Colonic mucosa (tissue), 4 donors: ENCODE data around the gene CFAP157. TPM values are rescaled to one million over a fixed set of nuclear protein-coding genes. Genes with fewer than 3 reads are reported as not detected.
A peak's percentile ranks its signal among the peaks of the same experiment; 100 is the strongest.

Experiments
- DNase-seq: peaks from one replicate; pipeline ENCODE4 v3.0.0-alpha.2; 2020
- H3K27ac ChIP-seq: fragments of 200-600 bp; one replicate; pipeline ENCODE4 v1.8.0; 2021
- H3K27me3 ChIP-seq: fragments of 200-600 bp; one replicate; pipeline ENCODE4 v1.8.0; 2021
- H3K36me3 ChIP-seq: fragments of 200-600 bp; one replicate; pipeline ENCODE4 v1.8.0; 2021
- H3K4me1 ChIP-seq: fragments of 200-600 bp; one replicate; pipeline ENCODE4 v1.8.0; 2021; ENCODE audit warnings: mild to moderate bottlenecking
- H3K4me3 ChIP-seq: fragments of 200-600 bp; one replicate; pipeline ENCODE4 v1.8.0; 2021
- H3K9ac ChIP-seq, 2 donors: one replicate each; pipeline ENCODE4 v1.7.0; 2013; ENCODE audit warnings: control low read depth in 2 of 2, low read depth in 2 of 2, low read length in 2 of 2
- H3K9me3 ChIP-seq: fragments of 200-600 bp; one replicate; pipeline ENCODE4 v1.8.0; 2021
- CTCF ChIP-seq: fragments of 200-600 bp; IDR thresholded peaks from one replicate; pipeline ENCODE4 v1.8.0; 2022; ENCODE audit warnings: antibody characterized with exemption, mild to moderate bottlenecking
- intact Hi-C: fragments of 100-400 bp; cut with DNase I; formaldehyde crosslinking; loops from one replicate; pipeline ENCODE4 v1.14.1; 2022
- total RNA-seq, 2 donors: library from RNA; stranded (reverse); fragmentation: NEBNext Ultra II Directional in 1 of 2; extraction: Animal tissue kit (Norgen Biotek cat#: 25700) in 1 of 2; gene quantifications; one replicate each; pipeline ENCODE4 v1.2.1, GENCODE V29; 2021
- donor health status: healthy.
- donor health status: DM: no; HTN: no; CAD: no.
- donor health status: DM: no; HTN: no; CAD: no.

CFAP157 gene
- total RNA-seq, 2 donors from 2014 or later: 0.12 TPM; not detected in 1

- Histone ChIP-seq H3K27me3 (no peaks in the 10 kb centered on the region), H3K27ac (no peak overlapping the region), H3K4me3 (no peak overlapping the region), H3K4me1 (peaks cover 10% of the 10 kb centered on the region), H3K9me3 (no peaks in the 10 kb centered on the region), H3K36me3 (no peaks in the 10 kb centered on the region), H3K9ac (no peak overlapping the region)
- no peak for DNase-seq
- TF ChIP-seq CTCF: no peak
- intact Hi-C loops: no loop called here
These were observed 5.6 kb downstream of the CFAP157 start for GRCh38 chr9:127712371-127712770.

GRCh38 chr9:127712867-127713266 is 6.1 kb downstream of the CFAP157 start:
- no peak for DNase-seq
- no peaks in the 10 kb centered on the region for H3K36me3 ChIP-seq
- H3K9ac ChIP-seq: no peak overlapping the region
- no peaks in the 10 kb centered on the region for H3K9me3 ChIP-seq
- no peak for TF ChIP-seq CTCF
- no peaks in the 10 kb centered on the region for H3K27me3 ChIP-seq
- no peak overlapping the region for H3K4me3 ChIP-seq
- H3K27ac ChIP-seq: no peak overlapping the region
- intact Hi-C loops: no loop called here
- H3K4me1 ChIP-seq: peaks cover 10% of the 10 kb centered on the region

GRCh38 chr9:127714020-127714750 is 7.4 kb downstream of the CFAP157 start:
- no peaks in the 10 kb centered on the region for H3K36me3 ChIP-seq
- H3K27ac ChIP-seq: no peak overlapping the region
- H3K27me3 ChIP-seq: no peaks in the 10 kb centered on the region
- intact Hi-C loops: no loop called here
- H3K9me3 ChIP-seq: no peaks in the 10 kb centered on the region
- H3K4me3 ChIP-seq: peak overlapping the region; percentile 97
- no peak overlapping the region for H3K9ac ChIP-seq
- no peak for TF ChIP-seq CTCF
- peaks cover 10% of the 10 kb centered on the region for H3K4me1 ChIP-seq
- DNase-seq: no peak

GRCh38 chr9:127714951-127715469 is 8.2 kb downstream of the CFAP157 start:
- Histone ChIP-seq H3K4me1 (peaks cover 10% of the 10 kb centered on the region), H3K27ac (peak overlapping the region; percentile 86), H3K4me3 (peak overlapping the region; percentile 97), H3K27me3 (no peaks in the 10 kb centered on the region), H3K36me3 (no peaks in the 10 kb centered on the region), H3K9ac (peak overlapping the region; percentile 67 to 90), H3K9me3 (no peaks in the 10 kb centered on the region)
- DNase-seq: peak; percentile 53
- intact Hi-C loops: no loop called here
- TF ChIP-seq CTCF: no peak

GRCh38 chr9:127715470-127716337 is 8.9 kb downstream of the CFAP157 start, which contains the start of the genes PTRH1 and TTC16:
Gene PTRH1 (minus strand): TSS chr9:127715663. CDS start chr9:127715639, 24 bp downstream.
Gene TTC16 (plus strand): TSS chr9:127716079. CDS start chr9:127716146, 67 bp downstream.
- DNase-seq: peak; percentile 98
- no peak for TF ChIP-seq CTCF
- intact Hi-C loops: no loop called here

More at GRCh38 chr9:127715470-127716337, 8.9 kb downstream of the CFAP157 start, which contains the start of the genes PTRH1 and TTC16:
- H3K9ac ChIP-seq: peak within 1 kb of the TSS; percentile 67 to 90
- H3K4me1 ChIP-seq: peaks cover 10% of the 10 kb centered on the region
- peak within 1 kb of the TSS; percentile 86 for H3K27ac ChIP-seq
- no peaks in the 10 kb centered on the region for H3K9me3 ChIP-seq
- no peaks in the 10 kb centered on the region for H3K36me3 ChIP-seq
- H3K4me3 ChIP-seq: peak within 1 kb of the TSS; percentile 97
- no peaks in the 10 kb centered on the region for H3K27me3 ChIP-seq
